DND-41 (cell line): ENCODE measurements around the gene YTHDF2.

ENCODE experiments used
- CTCF ChIP-seq: IDR thresholded peaks from 2 replicates; pipeline ENCODE4 v1.5.1; 2012; ENCODE audit warnings: borderline replicate concordance, low read length, moderate library complexity, mild to moderate bottlenecking; ENCODE audit not compliant: poor library complexity, severe bottlenecking; ENCODE audit errors: extremely low read depth
- EZH2 ChIP-seq: IDR thresholded peaks from 3 replicates; pipeline ENCODE4 v1.6.1; 2012; ENCODE audit warnings: borderline replicate concordance, low read depth, mild to moderate bottlenecking, moderate library complexity, low read length, inconsistent platforms; ENCODE audit not compliant: severe bottlenecking

GRCh38 chr1:28756846-28757245 lies 20.1 kb downstream of the YTHDF2 start:
- TF ChIP-seq CTCF = peak; percentile 37
- no peak for TF ChIP-seq EZH2
